Motor neuron (in vitro differentiated cells): ENCODE measurements around the gene CCNQ. TPM values are rescaled to one million over a fixed set of nuclear protein-coding genes. Genes with fewer than 3 reads are reported as not detected.

Source experiments
- ATAC-seq, 8 experiments: fragments of 200-7000 bp; cut with Tn5 transposase; replicated peaks in 6 of 8; 2 replicates each; pipeline ENCODE4 v1.8.0; 2021; ENCODE audit warnings: mild to moderate bottlenecking in 8 of 8, moderate library complexity in 8 of 8
- H3K27ac ChIP-seq, 2 donors: fragments of 250-450 bp; sonication (Bioruptor Pico); 2 replicates each; pipeline ENCODE4 v1.9.0; 2021; ENCODE audit warnings: antibody characterized with exemption in 2 of 2, mild to moderate bottlenecking in 2 of 2, moderate library complexity in 1 of 2
- H3K4me1 ChIP-seq, 2 donors: fragments of 250-450 bp; sonication (Bioruptor Pico); replicated peaks in 1 of 2; 2 replicates each; pipeline ENCODE4 v1.6.1; 2021; ENCODE audit warnings: antibody characterized with exemption in 2 of 2, mild to moderate bottlenecking in 2 of 2, moderate library complexity in 1 of 2
- H3K4me3 ChIP-seq, 5 donors: fragments of 250-450 bp; sonication (Bioruptor Pico); 2 replicates each; pipeline ENCODE4 v1.9.0; 2021; ENCODE audit warnings: antibody characterized with exemption in 5 of 5, mild to moderate bottlenecking in 5 of 5, moderate library complexity in 4 of 5
- WGBS, 10 experiments: fragments of 450-650 bp; shearing (Covaris generic); methylation state at CpG; one replicate each; pipeline ENCODE4 v1.0.0; 2022; 5-methylcytosine and 5-hydroxymethylcytosine counted together
- in situ Hi-C, 9 experiments: fragments of 400-800 bp; cut with MboI; loops; one replicate each; pipeline ENCODE4 v1.15.0; 2021; ENCODE audit warnings: low sequenced_read_pairs in 9 of 9, low pct_unique_long_range_greater_than_20kb in 2 of 9; ENCODE audit not compliant: unreplicated experiment in 9 of 9
- total RNA-seq, 8 experiments: library from RNA; unstranded; fragments of 300-600 nt; gene quantifications; 2 replicates each; pipeline versions ENCODE4 v1.2.3 to v1.2.4, GENCODE V29; 2022

Gene CCNQ
- 10 to 100 TPM; 11.2 to 18.8 (median 14.6) TPM for total RNA-seq

DNA sequence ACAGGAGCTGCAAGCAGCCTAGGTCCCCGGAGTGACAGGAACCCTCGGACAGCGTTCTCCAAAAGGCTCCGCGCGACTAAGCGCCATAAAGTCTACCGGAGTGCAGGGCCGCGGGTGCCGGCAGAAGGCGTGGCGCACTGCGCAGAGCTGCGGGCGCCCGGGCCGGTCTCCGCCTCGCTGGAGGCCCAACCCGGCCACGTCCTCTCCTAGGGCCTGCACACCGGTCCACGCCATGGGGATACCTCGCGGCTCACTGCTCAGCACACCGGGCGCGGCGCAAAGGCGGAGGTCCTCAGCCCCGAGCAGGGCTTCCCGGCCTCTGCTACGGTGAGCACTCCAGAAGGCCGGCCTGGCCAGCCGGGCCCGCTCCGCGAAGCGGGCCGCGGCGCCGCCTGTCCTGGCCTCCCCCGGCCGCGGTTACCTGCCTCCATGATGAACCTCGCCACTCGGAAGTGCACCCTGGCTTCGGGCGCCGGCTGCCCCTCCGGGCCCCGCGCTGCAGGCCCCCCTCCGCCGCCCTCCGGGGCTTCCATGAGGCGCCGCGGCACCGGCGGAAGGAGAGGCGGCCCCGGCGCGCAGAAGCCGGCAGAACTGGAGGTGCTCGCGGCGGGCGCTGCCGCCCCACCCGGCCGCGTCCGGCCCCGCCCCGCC is at the start of gene CCNQ:
Gene CCNQ, minus strand, starts transcription at position 599 of the 651 bp plus-strand sequence. Its CDS starts 66 bp downstream, at position 533.
- peak within 1 kb of the TSS; percentile 73 to 83 for H3K27ac ChIP-seq
- peak; percentile 56 to 75 (median 66) for ATAC-seq
- in situ Hi-C loops, result no loop called here

GRCh38 chrX:153647461-153648357 is 48.8 kb upstream of the CCNQ start:
- Histone ChIP-seq H3K4me1 (peaks cover 5 to 18% of the 10 kb centered on the region in 2 donors), H3K27ac (peak overlapping the region in 1 of 2 donors; percentile 50), H3K4me3 (peak overlapping the region in 2 of 5 donors; percentile 15 to 28)
- ATAC-seq, result peak in 1 of 8 experiments; percentile 1
- in situ Hi-C loops, result no loop called here
- no CpG with 5 or more reads among the region's 85 CpGs for WGBS, 10 experiments

More for the DNA sequence above, at the start of gene CCNQ:
- Histone ChIP-seq H3K4me3 (peak within 1 kb of the TSS; percentile 66 to 99 (median 73)), H3K4me1 (peaks cover 5 to 7% of the 10 kb centered on the region in 2 donors)
- WGBS, 10 experiments, result 0% methylated on average over 2 of the region's 79 CpGs; no CpG with 5 or more reads in 9 of the 10 experiments

DNA sequence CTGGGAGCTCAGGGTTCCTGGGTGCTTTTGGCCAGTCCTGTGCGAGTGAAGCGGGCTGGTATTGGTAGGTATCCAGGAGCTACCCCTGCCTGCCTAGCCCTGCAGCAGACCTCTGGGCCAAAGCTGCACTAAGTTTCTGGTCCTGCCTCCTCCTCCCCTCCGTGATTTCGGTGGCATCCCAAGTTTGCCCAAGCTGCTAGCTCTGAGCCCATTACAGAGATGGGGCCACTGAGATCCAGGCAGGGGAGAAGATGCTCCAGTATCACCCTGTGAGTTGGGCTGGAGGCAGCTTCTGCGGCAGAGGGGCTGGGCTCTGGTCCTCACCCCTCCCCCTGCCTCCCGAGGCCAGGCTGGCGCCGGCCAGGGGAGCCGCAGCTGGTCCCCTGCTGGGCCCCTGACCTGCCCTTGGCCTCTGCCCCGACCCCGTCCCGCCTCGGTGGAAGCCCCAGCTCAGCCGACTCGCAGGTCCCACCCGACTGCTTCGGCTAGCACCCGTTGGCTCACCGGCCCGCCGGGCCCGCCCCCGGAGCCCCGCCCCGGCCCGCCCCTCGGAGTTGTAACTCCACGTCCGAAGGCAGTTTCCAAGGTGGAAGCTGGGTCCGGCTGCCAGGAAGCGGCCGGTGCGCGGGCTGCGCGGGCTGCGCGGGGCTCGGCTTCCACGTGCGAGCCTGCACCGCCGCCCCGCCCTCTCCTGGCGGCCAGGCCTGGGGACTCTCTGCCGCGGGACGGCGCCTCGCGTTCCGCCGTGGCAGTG is 47.9 kb upstream of the CCNQ start, which contains the start of gene DUSP9:
Gene DUSP9, plus strand, starts transcription at position 584 of the 754 bp plus-strand sequence. CDS start 751 bp downstream, outside the sequence.
- ATAC-seq, result peak; percentile 25 to 66 (median 54)
- Histone ChIP-seq H3K4me3 (peak within 1 kb of the TSS in 2 of 5 donors; percentile 15 to 28), H3K27ac (peak within 1 kb of the TSS in 1 of 2 donors; percentile 50), H3K4me1 (peaks cover 10 to 20% of the 10 kb centered on the region in 2 donors)
- WGBS, 10 experiments, result 34% methylated on average over 10 of the region's 53 CpGs; no CpG with 5 or more reads in 9 of the 10 experiments
- in situ Hi-C loops, result no loop called here

GRCh38 chrX:153645921-153646488 is 47.1 kb upstream of the CCNQ start:
- H3K4me3 ChIP-seq, result no peak overlapping the region
- 25 to 100% (median 73%) methylated on average over 1 to 2 of the region's 10 CpGs; no CpG with 5 or more reads in 6 of the 10 experiments for WGBS, 10 experiments
- in situ Hi-C loops, result no loop called here
- H3K4me1 ChIP-seq, result peaks cover 18 to 28% of the 10 kb centered on the region in 2 donors
- no peak for ATAC-seq
- H3K27ac ChIP-seq, result no peak overlapping the region

DNA sequence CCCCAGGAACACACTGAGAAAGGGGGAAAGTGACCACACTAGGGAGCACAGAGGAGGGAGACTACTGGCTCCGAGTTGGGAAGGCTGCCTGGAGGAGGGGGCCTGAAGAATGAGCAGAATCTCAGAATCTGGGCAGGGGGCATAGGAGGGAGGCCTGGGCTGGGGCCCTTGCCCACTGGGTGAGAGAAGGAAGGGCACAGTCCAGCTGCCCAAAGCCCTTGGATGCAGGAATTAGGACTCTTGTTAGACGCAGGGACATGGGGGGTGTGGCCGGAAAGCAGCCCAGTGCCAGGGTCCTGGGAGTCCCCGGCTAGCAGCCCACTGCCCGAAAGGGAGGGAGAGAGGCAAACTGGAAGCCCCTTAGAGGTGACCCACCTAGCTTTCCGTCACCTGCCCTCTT is 46.2 kb upstream of the CCNQ start:
- in situ Hi-C loops, result no loop called here
- 25% methylated on average over 1 of the region's 6 CpGs; no CpG with 5 or more reads in 9 of the 10 experiments for WGBS, 10 experiments
- no peak overlapping the region for H3K27ac ChIP-seq

DNA sequence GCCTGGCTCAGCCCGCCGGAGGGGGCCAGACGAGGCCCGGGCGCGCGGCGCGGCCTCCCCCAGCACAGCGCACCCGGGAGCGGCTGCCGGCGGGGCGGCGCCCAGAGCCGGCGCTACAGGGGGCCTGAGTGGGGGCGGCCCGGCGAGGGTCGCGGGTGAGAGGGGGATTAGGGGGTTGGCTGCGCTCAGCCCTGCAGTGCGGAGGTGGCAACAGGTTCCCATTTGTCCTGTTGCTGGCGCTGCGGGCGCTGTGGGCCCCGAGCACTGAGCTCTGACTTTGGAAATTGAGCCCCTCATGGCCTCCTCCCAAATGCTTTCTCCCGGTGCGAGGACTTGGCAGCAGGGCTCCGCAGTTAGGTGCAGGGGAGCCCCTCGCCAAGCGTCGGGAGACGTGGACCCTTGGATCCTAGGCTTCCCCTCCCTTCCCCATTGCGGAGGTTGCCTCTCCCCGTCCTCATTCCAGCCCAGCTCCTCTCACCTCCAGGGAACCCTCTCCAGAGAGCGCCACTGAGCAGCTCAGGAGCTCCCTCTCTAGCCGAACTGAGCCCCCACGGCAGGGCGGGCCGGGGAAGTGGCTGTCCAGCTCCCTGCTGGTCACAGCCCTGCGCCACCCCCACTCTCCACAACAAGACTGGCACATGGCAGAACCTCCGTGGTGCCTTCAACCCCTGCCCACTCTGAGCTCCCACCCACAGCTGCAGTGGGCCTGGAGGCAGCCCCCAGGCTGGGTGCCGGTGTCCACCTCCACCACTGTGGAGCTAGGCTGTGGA is 45.6 kb upstream of the CCNQ start:
- in situ Hi-C loops, result no loop called here
- ATAC-seq, result peak in 6 of 8 experiments; percentile 15 to 48 (median 30)
- H3K27ac ChIP-seq, result no peak overlapping the region
- peak overlapping the region; percentile 22 to 29 (median 26) for H3K4me3 ChIP-seq
- WGBS, 10 experiments, result 38% methylated on average over 10 of the region's 46 CpGs; no CpG with 5 or more reads in 9 of the 10 experiments
- peaks cover 22 to 31% of the 10 kb centered on the region in 2 donors for H3K4me1 ChIP-seq

More for the DNA sequence above, 46.2 kb upstream of the CCNQ start:
- no peak for ATAC-seq
- Histone ChIP-seq H3K4me1 (peaks cover 21 to 31% of the 10 kb centered on the region in 2 donors), H3K4me3 (no peak overlapping the region)

DNA sequence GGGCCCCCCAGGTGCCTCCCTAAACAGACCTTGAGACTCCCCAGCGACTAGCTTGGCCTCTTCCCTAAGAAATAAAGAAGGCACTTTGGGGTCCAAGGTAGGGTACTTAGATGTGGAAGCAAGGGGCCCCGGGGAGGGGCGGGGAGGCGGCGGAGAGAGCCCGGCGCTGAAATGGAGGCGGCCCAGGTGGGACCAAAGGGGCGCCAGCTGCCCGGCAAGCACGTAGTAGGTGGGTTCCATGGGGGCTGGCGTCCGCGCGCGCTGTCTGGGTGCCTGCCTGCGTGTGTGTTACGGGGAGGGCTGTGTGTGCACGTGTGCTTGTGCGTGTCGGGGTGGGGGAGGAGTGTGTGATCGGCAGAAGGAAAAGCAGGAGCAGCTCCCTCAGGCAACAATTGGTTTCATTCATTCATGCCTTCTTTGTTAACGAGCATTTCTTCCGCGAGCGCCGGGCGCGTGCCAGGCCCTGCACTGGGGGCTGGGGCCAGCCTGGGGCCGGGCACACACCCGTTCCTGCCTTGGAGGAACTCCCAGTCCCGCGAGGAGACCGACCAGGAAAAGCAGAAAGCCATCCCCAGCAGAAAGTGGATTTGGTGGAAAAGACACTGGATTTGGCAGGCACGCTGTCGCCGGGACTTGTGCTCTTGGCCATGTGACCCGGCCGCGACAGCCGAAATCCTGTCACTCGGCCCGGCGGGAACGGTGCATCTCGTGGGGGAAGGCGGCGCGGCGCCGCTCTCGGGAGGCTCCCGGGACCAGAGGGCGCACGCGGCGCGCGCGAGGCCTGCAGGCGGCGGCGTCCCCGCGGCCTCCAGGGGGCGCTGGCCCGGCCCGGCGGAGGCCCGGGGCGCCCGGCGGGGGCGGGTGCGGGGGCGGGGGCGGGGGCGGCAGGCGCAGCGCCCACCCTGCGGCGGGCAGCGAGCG is 44.8 kb upstream of the CCNQ start:
- Histone ChIP-seq H3K4me1 (peaks cover 31 to 33% of the 10 kb centered on the region in 2 donors), H3K4me3 (peak overlapping the region; percentile 24 to 30 (median 26)), H3K27ac (no peak overlapping the region)
- peak; percentile 34 to 76 (median 46) for ATAC-seq
- in situ Hi-C loops, result no loop called here
- WGBS, 10 experiments, result 0 to 45% methylated on average over 6 to 7 of the region's 84 CpGs; no CpG with 5 or more reads in 8 of the 10 experiments

- in situ Hi-C loops, result no loop called here
Observed at GRCh38 chrX:153642655-153643430, 43.9 kb upstream of the CCNQ start.

DNA sequence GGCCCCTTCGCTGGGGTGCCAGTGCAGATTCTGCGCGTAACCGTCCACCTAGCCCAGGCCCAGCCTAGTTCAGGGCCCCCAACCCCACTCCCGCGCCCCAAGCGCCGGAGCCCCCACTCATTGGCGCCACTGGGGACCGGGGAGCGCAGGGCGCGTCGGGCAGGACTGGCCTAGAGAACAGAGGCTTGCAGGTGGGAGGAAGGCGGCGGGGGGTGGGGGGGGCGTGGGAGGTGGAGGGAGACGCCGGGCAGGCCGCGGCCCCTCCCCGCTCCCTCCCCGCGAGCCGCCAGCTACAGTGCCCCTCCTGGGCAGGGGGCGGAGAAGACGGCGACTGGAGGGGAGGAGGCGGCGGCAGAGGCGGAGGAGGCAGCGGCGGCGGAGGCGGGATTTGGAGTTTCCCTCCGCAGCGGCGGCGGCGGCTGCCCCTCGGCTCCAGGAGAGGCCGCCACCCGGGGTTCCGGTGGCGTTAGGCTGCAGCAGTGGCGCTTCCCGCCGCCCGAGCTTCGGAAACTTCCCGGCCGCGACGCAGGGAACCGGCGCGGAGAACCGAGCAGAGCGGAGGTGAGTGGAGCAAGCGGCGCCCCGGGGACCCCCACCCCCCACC is 43.2 kb upstream of the CCNQ start:
- peaks cover 31 to 35% of the 10 kb centered on the region in 2 donors for H3K4me1 ChIP-seq
- H3K4me3 ChIP-seq, result peak overlapping the region; percentile 20 to 27 (median 23)
- in situ Hi-C loops, result no loop called here
- WGBS, 10 experiments, result 20% methylated on average over 2 of the region's 62 CpGs; no CpG with 5 or more reads in 9 of the 10 experiments
- ATAC-seq, result peak in 6 of 8 experiments; percentile 13 to 45 (median 31)
- peak overlapping the region in 1 of 2 donors; percentile 44 for H3K27ac ChIP-seq

More at GRCh38 chrX:153642655-153643430, 43.9 kb upstream of the CCNQ start:
- H3K4me3 ChIP-seq, result peak overlapping the region; percentile 20 to 27 (median 23)
- WGBS, 10 experiments, result 33% methylated on average over 3 of the region's 48 CpGs; no CpG with 5 or more reads in 9 of the 10 experiments
- H3K27ac ChIP-seq, result no peak overlapping the region
- H3K4me1 ChIP-seq, result peaks cover 33 to 35% of the 10 kb centered on the region in 2 donors
- ATAC-seq, result no peak

DNA sequence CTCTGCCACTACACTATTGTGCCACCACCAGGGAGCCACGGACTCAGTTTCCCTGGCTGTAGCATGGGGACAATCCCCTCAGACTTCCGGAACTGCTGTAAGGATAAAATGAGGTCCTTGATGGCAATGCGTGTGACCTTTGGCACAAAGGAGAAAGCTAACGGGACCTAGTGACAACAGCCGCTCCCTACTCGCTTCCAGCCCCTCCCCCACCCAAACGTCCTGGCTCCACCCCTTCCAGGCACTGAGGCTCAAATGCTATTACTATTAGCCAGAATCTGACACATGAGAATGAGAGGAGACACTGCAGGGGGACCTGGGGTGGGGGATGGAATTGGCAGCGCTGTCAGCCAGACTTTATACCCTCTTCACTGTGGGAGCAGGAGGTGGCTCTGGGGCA is 42.7 kb upstream of the CCNQ start:
- peak in 5 of 8 experiments; percentile 1 to 31 (median 25) for ATAC-seq
- WGBS, 10 experiments, result 20 to 50% methylated on average over 1 to 2 of the region's 8 CpGs; no CpG with 5 or more reads in 8 of the 10 experiments
- peaks cover 28 to 35% of the 10 kb centered on the region in 2 donors for H3K4me1 ChIP-seq
- H3K27ac ChIP-seq, result peak overlapping the region in 1 of 2 donors; percentile 44
- peak overlapping the region in 1 of 5 donors; percentile 26 for H3K4me3 ChIP-seq
- in situ Hi-C loops, result no loop called here
